H9 (cell line): ENCODE measurements around the gene TUBG1. TPM values are rescaled to one million over a fixed set of nuclear protein-coding genes. Genes with fewer than 3 reads are reported as not detected.
A peak's percentile ranks its signal among the peaks of the same experiment; 100 is the strongest.

Experiments
- DNase-seq: peaks from one replicate; pipeline ENCODE4 v3.0.0-alpha.2; 2017
- H2AFZ ChIP-seq: one replicate; pipeline ENCODE4 v1.6.1; 2013; ENCODE audit warnings: mild to moderate bottlenecking, low read length, control low read depth, moderate library complexity
- H2AK5ac ChIP-seq: 2 replicates; pipeline ENCODE4 v1.6.1; 2013; ENCODE audit warnings: low read length, control low read depth, mixed read lengths; ENCODE audit not compliant: insufficient read length
- H2BK120ac ChIP-seq: one replicate; pipeline ENCODE4 v1.6.1; 2013; ENCODE audit warnings: low read depth, mild to moderate bottlenecking, low read length, control low read depth, inconsistent platforms; ENCODE audit not compliant: poor library complexity, severe bottlenecking
- H2BK12ac ChIP-seq: 2 replicates; pipeline ENCODE4 v1.6.1; 2013; ENCODE audit warnings: low read length, control low read depth, mixed read lengths, low read depth; ENCODE audit not compliant: insufficient read length
- H2BK15ac ChIP-seq: 2 replicates; pipeline ENCODE4 v1.6.1; 2013; ENCODE audit warnings: low read depth, low read length, control low read depth
- H2BK20ac ChIP-seq: one replicate; pipeline ENCODE4 v1.6.1; 2013; ENCODE audit warnings: low read depth, mild to moderate bottlenecking, low read length, control low read depth, inconsistent platforms; ENCODE audit not compliant: poor library complexity, severe bottlenecking
- H2BK5ac ChIP-seq: 2 replicates; pipeline ENCODE4 v1.6.1; 2013; ENCODE audit warnings: low read length, control low read depth, mixed read lengths; ENCODE audit not compliant: insufficient read length
- H3K14ac ChIP-seq: 2 replicates; pipeline ENCODE4 v1.6.1; 2013; ENCODE audit warnings: low read length, control low read depth; ENCODE audit not compliant: insufficient read depth
- H3K18ac ChIP-seq: 2 replicates; pipeline ENCODE4 v1.6.1; 2013; ENCODE audit warnings: low read depth, mild to moderate bottlenecking, mixed read lengths, low read length, control low read depth; ENCODE audit not compliant: insufficient read length
- H3K23ac ChIP-seq: 2 replicates; pipeline ENCODE4 v1.6.1; 2013; ENCODE audit warnings: low read length, control low read depth, mixed read lengths, low read depth; ENCODE audit not compliant: insufficient read length
- H3K23me2 ChIP-seq: 2 replicates; pipeline ENCODE4 v1.6.1; 2013; ENCODE audit warnings: low read depth, mild to moderate bottlenecking, mixed read lengths, low read length, control low read depth; ENCODE audit not compliant: insufficient read length, poor library complexity, severe bottlenecking
- H3K27ac ChIP-seq: 2 replicates; pipeline ENCODE4 v1.5.1; 2013; ENCODE audit warnings: low read length, control low read depth, mixed read lengths, low read depth; ENCODE audit not compliant: insufficient read length
- H3K27me3 ChIP-seq: 2 replicates; pipeline ENCODE4 v1.6.1; 2013; ENCODE audit warnings: low read length, control low read depth, inconsistent platforms; ENCODE audit not compliant: insufficient read depth
- H3K4ac ChIP-seq: 2 replicates; pipeline ENCODE4 v1.6.1; 2013; ENCODE audit warnings: low read depth, mild to moderate bottlenecking, control low read depth, inconsistent platforms, low read length, moderate library complexity
- H3K4me1 ChIP-seq: 2 replicates; pipeline ENCODE4 v1.6.1; 2013; ENCODE audit warnings: low read length, control low read depth, inconsistent platforms; ENCODE audit not compliant: insufficient read depth
- H3K4me2 ChIP-seq: 2 replicates; pipeline ENCODE4 v1.6.1; 2013; ENCODE audit warnings: low read length, control low read depth, mixed read lengths; ENCODE audit not compliant: insufficient read length, insufficient read depth
- H3K56ac ChIP-seq: 2 replicates; pipeline ENCODE4 v1.6.1; 2013; ENCODE audit warnings: low read depth, mild to moderate bottlenecking, mixed read lengths, low read length, control low read depth; ENCODE audit not compliant: insufficient read length
- H3K79me1 ChIP-seq: 2 replicates; pipeline ENCODE4 v1.6.1; 2013; ENCODE audit warnings: low read depth, mild to moderate bottlenecking, moderate library complexity, low read length, control low read depth, inconsistent platforms; ENCODE audit not compliant: insufficient read depth, poor library complexity, severe bottlenecking
- H3K79me2 ChIP-seq: 2 replicates; pipeline ENCODE4 v1.6.1; 2013; ENCODE audit warnings: low read length, control low read depth, inconsistent platforms; ENCODE audit not compliant: insufficient read depth
- H3K9ac ChIP-seq: 2 replicates; pipeline ENCODE4 v1.6.1; 2013; ENCODE audit warnings: low read length, control low read depth, mixed read lengths; ENCODE audit not compliant: insufficient read length; ENCODE audit errors: extremely low read depth
- H3K9me3 ChIP-seq: one replicate; pipeline ENCODE4 v1.6.1; 2013; ENCODE audit warnings: low read depth, low read length, inconsistent platforms; ENCODE audit not compliant: control insufficient read depth
- H3T11ph ChIP-seq: one replicate; pipeline ENCODE4 v1.6.1; 2013; ENCODE audit warnings: mild to moderate bottlenecking, low read length, control low read depth, inconsistent platforms
- H4K20me1 ChIP-seq: one replicate; pipeline ENCODE4 v1.6.1; 2013; ENCODE audit not compliant: control insufficient read depth, insufficient read length, insufficient read depth
- H4K5ac ChIP-seq: 2 replicates; pipeline ENCODE4 v1.6.1; 2013; ENCODE audit warnings: low read depth, mild to moderate bottlenecking, mixed read lengths, low read length, control low read depth; ENCODE audit not compliant: insufficient read length
- H4K8ac ChIP-seq: replicated peaks from 2 replicates; pipeline ENCODE4 v1.6.1; 2013; ENCODE audit warnings: low read length, control low read depth, mixed read lengths, low read depth; ENCODE audit not compliant: insufficient read length
- H4K91ac ChIP-seq: 2 replicates; pipeline ENCODE4 v1.6.1; 2013; ENCODE audit warnings: low read depth, mild to moderate bottlenecking, moderate library complexity, mixed read lengths, low read length, control low read depth; ENCODE audit not compliant: insufficient read length
- H3K27ac Mint-ChIP-seq, 3 experiments: 2 replicates in 2 of 3; 3 replicates in 1 of 3; pipeline ENCODE4 v1.8.0; 2020 to 2021; ENCODE audit warnings: mixed read lengths in 3 of 3, mild to moderate bottlenecking in 1 of 3, moderate library complexity in 1 of 3
- H3K27me3 Mint-ChIP-seq: 2 replicates; pipeline ENCODE4 v1.8.0; 2021; ENCODE audit warnings: low read depth, mild to moderate bottlenecking, moderate library complexity, mixed read lengths
- H3K36me3 Mint-ChIP-seq, 3 experiments: 2 replicates in 2 of 3; 3 replicates in 1 of 3; pipeline ENCODE4 v1.8.0; 2020 to 2021; ENCODE audit warnings: low read depth in 3 of 3, mixed read lengths in 3 of 3; ENCODE audit not compliant: insufficient read depth in 1 of 3
- H3K4me1 Mint-ChIP-seq, 2 experiments: 2 replicates each; pipeline ENCODE4 v1.8.0; 2020; ENCODE audit warnings: mixed read lengths in 2 of 2
- H3K4me3 Mint-ChIP-seq, 2 experiments: 2 replicates in 1 of 2; 3 replicates in 1 of 2; pipeline ENCODE4 v1.8.0; 2020 to 2021; ENCODE audit warnings: mild to moderate bottlenecking in 2 of 2, mixed read lengths in 2 of 2, moderate library complexity in 1 of 2
- H3K9me3 Mint-ChIP-seq, 2 experiments: 2 replicates in 1 of 2; 3 replicates in 1 of 2; pipeline ENCODE4 v1.8.0; 2020; ENCODE audit warnings: mild to moderate bottlenecking in 2 of 2, mixed read lengths in 2 of 2, moderate library complexity in 1 of 2
- CTCF ChIP-seq: fragments of 200-600 bp; sonication (generic); conservative IDR thresholded peaks from 3 replicates; pipeline ENCODE4 v1.8.0; 2021; ENCODE audit warnings: antibody characterized with exemption, mild to moderate bottlenecking
- WGBS: extraction: QIAGEN DNeasy Blood & Tissue Kit; methylation state at CpG from one replicate; pipeline ENCODE4 v1.1.7; 2013; ENCODE audit warnings: missing lambda C conversion rate, low lambda C conversion rate, mixed read lengths; ENCODE audit not compliant: insufficient read length; ENCODE audit errors: extremely low coverage; 5-methylcytosine and 5-hydroxymethylcytosine counted together
- total RNA-seq: library from RNA; stranded (reverse); gene quantifications from 2 replicates; pipeline ENCODE4 v1.2.1, GENCODE V29; 2021

TUBG1 gene
- total RNA-seq, 1 experiment from 2014 or later = 122 TPM

- Histone ChIP-seq H3K56ac (no peak overlapping the region), H4K20me1 (no peaks in the 10 kb centered on the region), H3K27me3 (no peaks in the 10 kb centered on the region), H4K8ac (no peak overlapping the region), H4K5ac (no peak overlapping the region), H2BK20ac (no peak overlapping the region), H3T11ph (no peak overlapping the region), H2BK15ac (no peak overlapping the region), H2AFZ (no peak overlapping the region), H3K4me2 (no peak overlapping the region), H3K14ac (no peak overlapping the region), H3K27ac (no peak overlapping the region), H3K4ac (no peak overlapping the region), H2AK5ac (no peak overlapping the region), H3K9ac (no peak overlapping the region), H2BK12ac (no peak overlapping the region), H2BK5ac (no peak overlapping the region), H3K79me1 (peaks cover 4% of the 10 kb centered on the region), H3K23ac (no peak overlapping the region), H3K23me2 (peaks cover 11% of the 10 kb centered on the region), H3K9me3 (no peaks in the 10 kb centered on the region), H2BK120ac (no peak overlapping the region), H4K91ac (no peak overlapping the region), H3K4me1 (no peaks in the 10 kb centered on the region), H3K79me2 (peaks cover 4% of the 10 kb centered on the region; the same call in 1 of the 2 replicates), H3K18ac (no peak overlapping the region)
- Mint-ChIP-seq H3K27ac (peak overlapping the region in 1 of 3 experiments; percentile 15; a peak in 1 of 7 replicates), H3K27me3 (no peaks in the 10 kb centered on the region), H3K4me1 (peaks cover 16 to 29% of the 10 kb centered on the region in 2 experiments), H3K9me3 (no peaks in the 10 kb centered on the region), H3K36me3 (peaks cover 3 to 17% (median 16%) of the 10 kb centered on the region in 3 experiments; a peak in 5 of 7 replicates), H3K4me3 (no peak overlapping the region)
- no peak for TF ChIP-seq CTCF
- DNase-seq = no peak
- WGBS = no CpG with 5 or more reads among the region's 3 CpGs
Observed at GRCh38 chr17:42560246-42560645, 49.2 kb upstream of the TUBG1 start.
